ENCODE data around the gene MAP3K9.

DNA sequence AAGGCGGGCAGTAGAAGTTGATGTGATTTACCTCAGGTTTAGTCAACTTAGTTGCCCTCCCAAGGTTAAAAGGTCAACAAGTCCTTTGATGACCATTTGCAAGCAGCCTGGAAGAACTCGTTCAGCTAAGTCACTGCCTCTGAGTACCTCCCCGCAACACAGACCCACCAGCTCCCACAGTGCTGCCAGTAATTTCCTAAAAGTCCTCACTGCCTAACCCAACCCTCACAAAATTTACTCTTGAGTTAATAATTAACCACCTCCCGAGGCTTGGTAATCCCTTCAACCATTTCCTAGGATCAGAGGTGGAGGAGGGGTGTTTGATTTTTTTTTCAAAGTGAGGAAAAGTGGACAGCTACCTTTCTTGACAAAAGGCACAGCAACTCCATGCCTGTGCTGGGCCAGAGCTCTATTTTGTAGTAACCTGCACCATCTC lies 55.8 kb downstream of the MAP3K9 start:
- TF ChIP-seq, protein P1, sequence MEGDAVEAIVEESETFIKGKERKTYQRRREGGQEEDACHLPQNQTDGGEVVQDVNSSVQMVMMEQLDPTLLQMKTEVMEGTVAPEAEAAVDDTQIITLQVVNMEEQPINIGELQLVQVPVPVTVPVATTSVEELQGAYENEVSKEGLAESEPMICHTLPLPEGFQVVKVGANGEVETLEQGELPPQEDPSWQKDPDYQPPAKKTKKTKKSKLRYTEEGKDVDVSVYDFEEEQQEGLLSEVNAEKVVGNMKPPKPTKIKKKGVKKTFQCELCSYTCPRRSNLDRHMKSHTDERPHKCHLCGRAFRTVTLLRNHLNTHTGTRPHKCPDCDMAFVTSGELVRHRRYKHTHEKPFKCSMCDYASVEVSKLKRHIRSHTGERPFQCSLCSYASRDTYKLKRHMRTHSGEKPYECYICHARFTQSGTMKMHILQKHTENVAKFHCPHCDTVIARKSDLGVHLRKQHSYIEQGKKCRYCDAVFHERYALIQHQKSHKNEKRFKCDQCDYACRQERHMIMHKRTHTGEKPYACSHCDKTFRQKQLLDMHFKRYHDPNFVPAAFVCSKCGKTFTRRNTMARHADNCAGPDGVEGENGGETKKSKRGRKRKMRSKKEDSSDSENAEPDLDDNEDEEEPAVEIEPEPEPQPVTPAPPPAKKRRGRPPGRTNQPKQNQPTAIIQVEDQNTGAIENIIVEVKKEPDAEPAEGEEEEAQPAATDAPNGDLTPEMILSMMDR (IDR thresholded peaks at IDR 0.05; ENCODE audit: low read length), result no peak
- TF ChIP-seq EZH2 (optimal IDR thresholded peaks at IDR 0.05; ENCODE audit: low read depth, low read length) (no peak), EZH2phosphoT487 (IDR thresholded peaks at IDR 0.05; ENCODE audit: low read length) (no peak)
